ENCODE data around the gene EIF3I.

- TF ChIP-seq JUND (IDR thresholded peaks at IDR 0.05) (no peak), EP300 (IDR thresholded peaks at IDR 0.05; ENCODE audit: borderline replicate concordance in 1 of 2, low read depth in 1 of 2, low read length in 1 of 2) (no peak), NFIC (IDR thresholded peaks at IDR 0.05; ENCODE audit: borderline replicate concordance) (no peak), CTCF (IDR thresholded peaks at IDR 0.05) (no peak), REST (IDR thresholded peaks at IDR 0.05; ENCODE audit: low read depth, low read length) (no peak), SIN3A (IDR thresholded peaks at IDR 0.05; ENCODE audit: borderline replicate concordance, low read depth, low read length) (no peak), NRF1 (IDR thresholded peaks at IDR 0.05; ENCODE audit: low read depth, low read length) (no peak)
Observed at GRCh38 chr1:32274646-32275340, 52.6 kb downstream of the EIF3I start.

All from SK-N-SH (cell line).